GM12892 (cell line): ENCODE measurements around the gene CACNA1C.

Source experiments
- POLR2A ChIP-seq: IDR thresholded peaks from 2 replicates; pipeline ENCODE4 v1.6.1; 2011; ENCODE audit warnings: low read depth, low read length, control low read depth
- POLR2AphosphoS5 ChIP-seq: IDR thresholded peaks from 2 replicates; pipeline ENCODE4 v1.6.1; 2011; ENCODE audit warnings: low read depth, low read length, control low read depth
- TAF1 ChIP-seq: IDR thresholded peaks from 2 replicates; pipeline ENCODE4 v1.6.1; 2011; ENCODE audit warnings: low read depth, mild to moderate bottlenecking, control low read depth, low read length, borderline replicate concordance

DNA sequence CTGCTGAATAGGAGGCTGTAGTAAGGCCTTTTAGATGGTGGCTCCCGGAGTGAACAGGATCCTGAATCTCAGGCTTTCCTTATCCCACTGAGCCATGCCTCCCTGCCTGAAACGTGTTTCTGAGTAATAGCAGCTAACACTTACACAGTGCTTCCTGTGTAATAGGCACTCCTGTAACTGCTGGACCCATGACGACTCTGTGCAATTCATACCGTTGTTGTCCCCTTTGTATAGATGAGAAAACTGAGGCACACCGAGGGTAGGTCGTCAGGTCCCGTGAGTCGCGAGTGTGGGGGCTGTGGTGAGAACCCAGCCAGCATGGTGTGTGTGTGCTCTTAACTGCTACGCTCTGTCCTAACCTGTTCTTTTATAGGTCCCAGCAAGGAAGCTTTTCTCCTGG lies 193.6 kb downstream of the CACNA1C start:
- TF ChIP-seq POLR2AphosphoS5 (no peak), POLR2A (no peak), TAF1 (no peak)
